ENCODE results near the gene CCDC43.
"Not testable (repeated sequence)": the region's sequence is repeated elsewhere in the genome, so short reads cannot be mapped to it uniquely, and the experiment has no call there.

The CCDC43 gene, protein sequence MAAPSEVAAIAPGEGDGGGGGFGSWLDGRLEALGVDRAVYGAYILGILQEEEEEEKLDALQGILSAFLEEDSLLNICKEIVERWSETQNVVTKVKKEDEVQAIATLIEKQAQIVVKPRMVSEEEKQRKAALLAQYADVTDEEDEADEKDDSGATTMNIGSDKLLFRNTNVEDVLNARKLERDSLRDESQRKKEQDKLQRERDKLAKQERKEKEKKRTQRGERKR

GRCh38 chr17:44689477-44690217 is at the start of gene CCDC43:
TSS of gene CCDC43 (minus strand) at chr17:44689776. CDS start at chr17:44689753, 23 bp downstream.
- in situ Hi-C loops (cut with HindIII; ENCODE audit: low sequenced_read_pairs), result no loop called here
- DNase-seq (ENCODE audit: low read depth), result peak; percentile 83
- TF ChIP-seq CTCF (IDR thresholded peaks at IDR 0.05; ENCODE audit: low read depth, low read length, missing control alignments), result no peak

GRCh38 chr17:44738214-44738906 is 48.8 kb upstream of the CCDC43 start:
- DNase-seq (ENCODE audit: low read depth), result no peak
- H3K4me3 ChIP-seq (ENCODE audit: low read depth, low read length), result no peak overlapping the region
- in situ Hi-C loops (cut with HindIII; ENCODE audit: low sequenced_read_pairs), result no loop called here
- TF ChIP-seq CTCF (IDR thresholded peaks at IDR 0.05; ENCODE audit: low read depth, low read length, missing control alignments), result no peak

More at GRCh38 chr17:44689477-44690217, at the start of gene CCDC43:
- peak within 1 kb of the TSS; percentile 52 for H3K4me3 ChIP-seq (ENCODE audit: low read depth, low read length)

DNA sequence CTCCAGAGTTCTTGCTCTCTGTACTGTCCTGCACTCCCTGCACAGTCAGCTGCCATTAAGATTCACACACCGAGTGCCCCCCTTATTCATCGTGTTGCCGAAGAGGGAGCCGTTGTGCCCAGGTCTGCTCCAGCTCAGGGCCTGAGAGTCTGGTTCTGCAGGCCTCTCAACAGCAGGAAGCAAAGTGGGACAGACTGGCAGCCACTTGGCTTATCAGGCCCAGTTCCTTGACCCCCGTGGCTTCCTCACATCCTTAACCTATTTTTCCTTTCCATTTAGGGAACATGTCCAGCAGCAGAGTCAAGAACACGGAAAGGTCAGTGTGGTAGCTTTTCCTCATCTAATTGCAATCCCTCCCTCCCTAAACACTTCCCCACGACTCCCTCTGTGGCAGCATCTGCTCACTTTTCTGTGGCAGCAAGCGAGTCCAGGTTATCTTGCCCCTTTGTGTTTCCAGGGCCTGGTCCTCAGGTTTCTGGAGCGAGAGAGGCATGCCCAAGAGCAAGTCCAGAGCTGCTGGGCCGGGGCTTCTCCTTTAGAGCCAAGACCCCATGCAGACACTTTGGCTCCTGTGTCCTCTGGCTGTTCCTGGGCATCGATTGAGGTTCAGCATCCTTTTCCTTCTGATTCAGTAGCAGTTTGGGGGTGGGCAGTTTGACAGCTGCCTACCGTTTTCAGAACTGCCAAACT is 47.1 kb upstream of the CCDC43 start:
- no peak for DNase-seq (ENCODE audit: low read depth)
- no peak overlapping the region for H3K4me3 ChIP-seq (ENCODE audit: low read depth, low read length)
- in situ Hi-C loops (cut with HindIII; ENCODE audit: low sequenced_read_pairs), result no loop called here
- TF ChIP-seq CTCF (IDR thresholded peaks at IDR 0.05; ENCODE audit: low read depth, low read length, missing control alignments), result no peak

DNA sequence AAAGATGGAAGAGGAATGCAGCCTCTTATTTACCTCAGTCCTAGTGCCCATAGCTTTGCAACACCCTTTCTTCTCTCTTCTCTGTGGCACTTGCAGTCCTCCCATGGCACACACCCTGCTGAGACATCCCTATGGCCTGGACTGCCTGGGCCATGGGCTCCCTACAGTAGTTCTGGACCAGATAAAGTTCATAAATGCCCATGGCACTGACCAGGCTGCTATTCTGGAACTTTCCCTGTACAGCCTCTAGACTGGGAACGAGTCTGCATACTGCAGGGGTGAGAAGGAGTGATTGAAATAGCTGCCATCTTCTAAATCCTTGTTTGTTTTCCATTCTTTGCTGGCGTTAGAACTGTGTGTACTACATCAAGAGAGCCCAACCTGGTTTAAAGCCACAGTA is 44.7 kb upstream of the CCDC43 start:
- H3K4me3 ChIP-seq (ENCODE audit: low read depth, low read length), result no peak overlapping the region
- DNase-seq (ENCODE audit: low read depth), result no peak
- in situ Hi-C loops (cut with HindIII; ENCODE audit: low sequenced_read_pairs), result no loop called here
- TF ChIP-seq CTCF (IDR thresholded peaks at IDR 0.05; ENCODE audit: low read depth, low read length, missing control alignments), result no peak

- in situ Hi-C loops (cut with HindIII; ENCODE audit: low sequenced_read_pairs), result no loop called here
- no peak for DNase-seq (ENCODE audit: low read depth)
- peak; percentile 61 for TF ChIP-seq CTCF (IDR thresholded peaks at IDR 0.05; ENCODE audit: low read depth, low read length, missing control alignments)
- no peak overlapping the region for H3K4me3 ChIP-seq (ENCODE audit: low read depth, low read length)
Observed at GRCh38 chr17:44733753-44734152, 44.2 kb upstream of the CCDC43 start.

DNA sequence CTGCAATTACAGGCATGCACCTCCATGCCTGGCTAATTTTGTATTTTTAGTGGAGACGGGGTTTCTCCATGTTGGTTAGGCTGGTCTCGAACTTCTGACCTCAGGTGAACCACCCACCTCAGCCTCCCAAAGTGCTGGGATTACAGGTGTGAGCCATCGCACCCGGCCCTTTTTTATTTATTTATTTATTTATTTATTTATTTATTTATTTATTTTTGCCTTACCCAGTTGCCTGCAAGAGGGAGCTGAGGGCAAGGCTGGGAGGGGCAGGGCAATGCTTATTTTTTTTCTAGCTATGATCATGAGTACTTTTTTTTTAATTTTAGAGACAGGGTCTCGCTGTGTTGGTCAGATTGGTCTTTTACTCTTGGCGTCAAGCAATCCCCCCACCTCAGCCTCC is 36.5 kb upstream of the CCDC43 start:
- H3K4me3 ChIP-seq (ENCODE audit: low read depth, low read length); in situ Hi-C loops (cut with HindIII; ENCODE audit: low sequenced_read_pairs); DNase-seq (ENCODE audit: low read depth): not testable (repeated sequence)

All from astrocyte of the cerebellum (primary cell).